HG02623 (cell line): Measurements from ENCODE around the gene MEIOB.

Experiments
- ATAC-seq: cut with Tn5 transposase; IDR thresholded peaks from one replicate; pipeline ENCODE4 v1.9.1; 2021; ENCODE audit warnings: moderate library complexity; ENCODE audit not compliant: unreplicated experiment

The MEIOB gene

DNA sequence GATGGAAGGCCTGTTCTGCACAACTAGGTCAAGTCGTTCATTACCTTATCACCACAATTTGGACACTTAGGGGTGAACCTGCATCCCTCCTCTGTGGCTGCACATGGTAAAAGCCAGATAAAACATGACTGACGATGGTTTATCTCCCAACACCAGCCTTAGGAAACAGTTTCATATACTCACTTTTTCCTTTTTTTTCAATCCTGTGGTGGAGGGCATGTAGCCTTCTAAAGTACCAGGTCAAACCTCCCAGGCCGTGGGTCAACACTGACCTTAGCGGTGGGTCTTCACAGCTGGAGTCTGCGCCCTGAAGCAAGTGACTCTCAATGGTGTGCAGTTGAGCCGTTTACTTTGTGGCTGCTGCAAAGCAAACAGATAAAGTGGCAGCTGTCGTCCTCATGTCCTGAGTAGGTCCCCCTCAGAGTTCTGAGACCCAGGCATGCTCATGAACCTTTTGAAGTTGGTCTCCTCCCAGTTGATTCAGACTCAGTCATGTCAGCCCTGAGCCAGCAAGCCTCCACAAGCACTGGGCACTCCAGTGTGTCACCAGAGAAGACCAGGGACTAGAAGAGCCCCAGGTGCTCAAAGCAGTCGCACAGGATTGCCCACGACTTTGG, 39.0 kb downstream of the MEIOB start:
- no peak for ATAC-seq

GRCh38 chr16:1831186-1832075, 40.5 kb downstream of the MEIOB start:
- no peak for ATAC-seq

DNA sequence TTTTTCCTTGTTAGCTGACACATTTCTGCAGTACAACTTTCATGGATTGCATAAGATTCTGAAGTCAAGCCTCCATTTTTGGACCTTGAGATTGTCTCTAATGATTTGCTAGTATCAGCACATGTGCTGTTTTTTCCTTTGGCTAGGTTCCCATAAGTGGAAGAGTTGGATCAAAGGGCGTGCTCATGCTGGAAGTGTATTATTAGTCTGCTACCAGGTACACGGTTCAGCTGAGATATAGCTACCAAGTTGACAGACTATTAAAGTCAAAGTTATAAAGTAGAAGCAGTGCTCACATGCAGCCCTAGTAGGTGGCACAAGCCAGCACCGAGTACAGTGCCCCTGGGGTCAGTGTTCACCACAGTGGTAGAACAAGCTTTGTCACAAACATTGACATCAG, 41.8 kb downstream of the MEIOB start:
- no peak for ATAC-seq

DNA sequence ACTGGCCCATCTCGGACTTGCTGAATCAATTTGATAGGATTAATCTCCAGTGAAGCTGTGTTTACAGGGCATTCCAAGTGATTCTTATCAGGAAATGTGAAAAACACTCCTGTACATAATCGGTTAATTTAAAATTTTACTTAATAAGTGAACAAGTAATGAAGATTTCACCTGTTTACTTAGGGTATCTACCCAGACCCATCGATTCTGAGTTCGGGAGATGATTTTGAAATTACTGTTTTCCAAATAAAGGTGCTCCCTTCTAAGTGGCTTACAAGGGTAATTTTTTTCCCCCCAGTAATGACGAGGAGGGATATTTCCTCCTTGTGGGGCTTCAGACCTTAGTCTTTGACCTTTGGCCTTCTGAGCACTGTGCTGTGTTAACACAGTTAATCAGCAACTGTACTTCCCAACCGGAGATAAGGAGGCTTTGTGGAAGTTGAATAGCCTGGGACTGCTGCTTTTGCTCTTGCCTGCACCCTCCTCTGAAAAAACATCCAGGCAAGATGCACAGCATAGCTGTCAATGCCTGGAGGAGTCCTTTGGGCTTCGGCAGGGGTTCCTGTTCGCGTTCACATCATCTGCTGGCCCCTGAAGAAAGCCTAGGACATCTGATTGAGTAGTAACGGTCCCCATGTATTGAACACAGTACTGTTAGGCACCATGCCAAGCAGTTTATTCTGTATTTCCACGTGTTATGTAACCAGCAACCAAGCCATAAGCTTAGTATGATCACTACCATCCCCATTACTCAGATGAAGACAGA, 43.1 kb downstream of the MEIOB start:
- ATAC-seq = no peak

GRCh38 chr16:1826691-1827573, 45.0 kb downstream of the MEIOB start, which contains the start of the genes FAHD1 and HAGH:
Gene FAHD1 (plus strand): TSS chr16:1827206. CDS start chr16:1827239, 33 bp downstream.
Gene HAGH (minus strand): TSS chr16:1826825. CDS start chr16:1826787, 38 bp downstream.
- peak; percentile 72 for ATAC-seq

GRCh38 chr16:1825864-1826690, 45.9 kb downstream of the MEIOB start:
- ATAC-seq = peak; percentile 35

DNA sequence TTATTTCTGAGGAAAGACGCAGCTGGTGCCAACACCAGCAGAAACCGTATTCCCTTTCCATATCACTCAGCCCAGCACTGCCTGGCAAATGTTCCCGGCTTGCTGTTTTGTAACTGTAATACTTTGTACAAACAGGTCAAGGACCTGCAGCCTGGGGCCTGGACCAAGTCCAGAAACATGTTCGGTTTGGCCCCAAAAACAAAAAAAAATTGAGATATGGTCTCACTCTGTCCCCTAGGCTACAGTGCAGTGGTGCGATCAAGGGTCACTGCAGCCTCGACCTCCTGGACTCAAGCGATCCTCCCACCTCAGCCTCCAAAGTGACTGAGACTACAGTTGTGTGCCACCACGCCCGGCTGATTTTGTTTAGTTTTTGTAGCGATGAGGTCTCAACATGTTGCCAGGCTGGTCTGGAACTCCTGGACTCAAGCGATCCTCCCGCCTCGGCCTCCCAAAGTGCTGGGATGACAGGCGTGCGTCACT, 46.5 kb downstream of the MEIOB start:
- no peak for ATAC-seq

GRCh38 chr16:1823821-1824220, 48.1 kb downstream of the MEIOB start:
- ATAC-seq = no peak

GRCh38 chr16:1822801-1823200, 49.2 kb downstream of the MEIOB start:
- ATAC-seq = no peak

DNA sequence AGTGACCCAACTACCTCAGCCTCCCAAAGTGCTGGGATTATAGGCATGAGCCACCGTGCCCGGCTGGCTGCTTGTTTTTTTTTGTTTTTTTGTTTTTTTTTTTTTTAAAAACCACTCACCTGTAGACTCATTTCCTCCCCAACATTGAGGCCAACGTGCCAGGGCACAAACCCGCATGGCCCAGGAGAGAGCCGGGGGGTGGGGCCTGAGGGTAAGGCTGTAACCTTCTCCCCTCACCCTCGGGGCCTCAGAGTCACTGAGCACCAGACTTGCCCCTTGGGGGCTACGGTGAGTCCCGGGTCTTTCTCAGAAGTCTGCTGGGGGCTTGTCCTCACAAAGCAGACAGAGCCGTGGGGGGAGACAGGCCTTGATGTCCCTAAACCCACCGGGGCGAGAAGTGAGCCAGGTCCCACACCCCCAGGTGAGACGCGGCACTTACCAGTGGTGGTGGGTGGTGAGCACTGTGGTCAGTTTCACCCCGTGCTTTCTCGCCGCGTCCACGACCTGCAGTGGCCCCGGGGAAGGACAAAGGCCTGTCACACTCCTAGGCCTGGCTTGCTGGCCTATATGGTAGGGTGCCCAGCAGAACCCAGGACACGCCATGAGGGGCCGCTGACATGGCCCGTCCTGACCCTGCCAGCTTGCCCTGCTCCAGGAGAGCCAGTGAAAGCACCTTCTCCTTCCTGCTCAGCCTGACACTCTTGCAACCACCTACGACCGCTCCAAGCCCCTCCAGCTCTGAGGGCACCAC, 49.9 kb downstream of the MEIOB start:
- ATAC-seq = no peak

DNA sequence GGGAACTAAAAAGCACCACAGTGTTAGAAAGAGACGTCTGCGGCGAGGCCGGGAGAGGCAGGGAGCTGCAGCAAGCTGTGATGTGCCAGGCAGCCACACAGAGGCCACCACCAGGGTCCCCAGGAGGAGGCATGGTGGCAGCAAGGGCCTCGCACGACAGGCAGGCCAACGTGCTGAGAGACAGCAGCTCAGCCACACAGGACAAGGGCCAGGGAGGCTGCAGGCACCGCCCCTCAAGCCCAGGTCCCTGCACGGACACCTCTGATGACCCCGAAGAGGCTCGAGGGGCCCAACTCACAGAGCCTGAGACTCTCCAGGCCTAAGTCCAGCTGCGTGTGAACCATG, 51.0 kb downstream of the MEIOB start:
- ATAC-seq = no peak

GRCh38 chr16:1820096-1820945, 51.6 kb downstream of the MEIOB start:
- no peak for ATAC-seq

DNA sequence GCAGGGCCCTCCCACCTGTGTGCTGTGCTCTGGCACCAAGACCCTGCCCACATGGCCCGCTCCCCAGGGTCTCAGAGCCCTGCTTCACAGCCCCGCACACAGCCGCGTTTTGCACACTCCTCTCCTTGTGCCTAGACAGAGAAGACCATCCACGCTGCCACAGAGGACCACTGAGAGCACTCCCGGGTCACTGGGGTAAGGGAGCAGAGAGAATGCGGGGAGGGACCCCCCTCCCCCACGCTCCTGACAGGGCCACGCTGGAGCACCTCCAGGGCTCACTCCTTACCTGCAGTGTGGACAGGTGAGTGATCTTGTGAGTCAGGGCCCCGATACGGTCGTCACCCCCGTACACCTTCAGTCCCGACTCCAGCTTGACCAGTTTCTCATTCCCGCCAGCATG, 52.4 kb downstream of the MEIOB start:
- no peak for ATAC-seq

DNA sequence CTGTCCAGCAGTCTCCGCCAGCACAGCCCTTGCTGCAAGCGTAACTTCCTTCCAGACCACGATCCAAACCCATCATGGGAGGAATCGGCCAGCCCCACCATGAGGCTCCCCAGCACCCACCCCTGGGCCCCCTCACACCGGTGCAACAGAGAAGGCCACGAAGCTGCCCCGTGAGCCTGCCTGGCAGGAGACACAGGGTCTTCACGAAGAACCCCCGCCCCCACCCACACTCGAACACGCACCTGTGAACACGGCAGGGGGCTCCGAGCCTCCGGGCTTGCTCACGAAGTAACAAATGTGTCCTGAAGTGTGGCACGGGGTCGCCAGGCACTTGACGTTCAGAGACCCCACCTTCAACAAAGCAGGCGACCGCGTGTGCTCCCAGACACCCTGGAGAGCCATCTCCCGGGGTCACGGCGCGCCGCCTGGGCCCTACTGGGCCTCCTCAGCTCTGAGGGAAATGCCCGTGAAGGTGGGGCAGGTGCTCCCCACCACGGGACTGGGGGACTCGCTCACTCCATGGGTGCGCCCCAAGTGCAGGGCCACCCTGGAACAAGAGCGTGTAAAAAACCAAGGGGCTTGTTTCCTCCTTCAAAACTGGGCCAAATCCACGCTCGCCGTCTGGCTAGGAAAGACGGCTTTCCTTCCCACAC, 53.0 kb downstream of the MEIOB start:
- ATAC-seq = no peak

- ATAC-seq = no peak
Observed at GRCh38 chr16:1818204-1818872, 53.6 kb downstream of the MEIOB start.

DNA sequence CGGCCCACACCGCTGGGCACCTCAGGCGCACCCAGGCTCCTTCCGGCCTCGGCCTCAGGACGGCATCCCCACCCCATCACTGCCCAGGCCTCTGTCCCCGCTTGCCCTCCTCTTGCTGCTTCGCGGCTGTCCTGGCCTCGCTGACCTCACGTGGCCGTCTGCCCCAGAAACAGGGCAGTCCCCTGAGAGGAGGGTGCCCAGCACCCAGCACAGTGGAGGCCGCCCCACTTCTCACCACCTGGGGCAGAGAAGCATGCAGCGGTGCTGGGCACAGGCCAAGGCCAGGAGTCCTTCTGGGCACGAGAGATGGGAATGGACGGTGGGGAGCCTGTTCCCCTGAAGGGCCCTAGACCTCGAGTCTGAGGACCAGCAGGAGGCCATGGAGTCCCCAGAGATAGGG, 54.2 kb downstream of the MEIOB start:
- no peak for ATAC-seq

DNA sequence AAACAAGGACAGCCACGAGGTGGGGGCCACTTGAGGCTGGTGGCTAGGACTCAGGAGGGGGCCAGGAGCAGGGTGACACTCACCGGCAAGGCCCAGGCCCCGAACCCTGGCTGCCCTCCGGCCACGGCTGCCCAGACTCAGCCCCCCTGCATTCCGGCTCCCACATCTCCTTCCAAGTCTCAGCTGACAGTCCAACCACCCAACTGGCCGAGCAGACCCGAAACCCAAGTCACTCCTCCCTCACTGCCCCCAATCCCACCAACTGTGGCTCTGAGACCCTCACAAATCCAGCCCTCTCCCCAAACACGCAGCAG, 54.7 kb downstream of the MEIOB start:
- no peak for ATAC-seq
